GM12878 (cell line): ENCODE data around the gene FHL2. TPM values are rescaled to one million over a fixed set of nuclear protein-coding genes. Genes with fewer than 3 reads are reported as not detected.
A peak's percentile ranks its signal among the peaks of the same experiment; 100 is the strongest.

Source experiments
- CBX3 ChIP-seq: fragments of 200-600 bp; sonication (generic); IDR thresholded peaks from 2 replicates; pipeline ENCODE4 v1.6.1; 2016; ENCODE audit warnings: low read depth, borderline replicate concordance
- DPF2 ChIP-seq: fragments of 450-650 bp; IDR thresholded peaks from 2 replicates; pipeline ENCODE4 v1.6.1; 2017; ENCODE audit warnings: mild to moderate bottlenecking
- EP300 ChIP-seq, 2 experiments: fragments of 150-350 bp in 1 of 2; IDR thresholded peaks; 2 replicates each; pipeline ENCODE4 v1.6.1; 2011 to 2012; ENCODE audit warnings: low read depth in 2 of 2, low read length in 2 of 2, borderline replicate concordance in 1 of 2, improper control_type of control experiment in 1 of 2, inconsistent platforms in 1 of 2; ENCODE audit not compliant: control insufficient read depth in 1 of 2
- FOXK2 ChIP-seq: fragments of 450-650 bp; IDR thresholded peaks from 2 replicates; pipeline ENCODE4 v1.6.1; 2017; ENCODE audit warnings: mild to moderate bottlenecking, moderate library complexity
- HCFC1 ChIP-seq: fragments of 150-350 bp; IDR thresholded peaks from 2 replicates; pipeline ENCODE4 v1.6.1; 2014; ENCODE audit warnings: low read length
- NR2F1 ChIP-seq: fragments of 450-650 bp; conservative IDR thresholded peaks from 2 replicates; pipeline ENCODE4 v1.6.1; 2017; ENCODE audit warnings: mild to moderate bottlenecking
- RELA ChIP-seq: fragments of 450-650 bp; IDR thresholded peaks from 2 replicates; pipeline ENCODE4 v1.8.0; 2014; ENCODE audit warnings: borderline replicate concordance; ENCODE audit not compliant: partially characterized antibody
- SMAD5 ChIP-seq: IDR thresholded peaks from 2 replicates; pipeline ENCODE4 v1.6.1; 2016; ENCODE audit warnings: antibody characterized with exemption, low read depth
- STAT3 ChIP-seq: IDR thresholded peaks from 2 replicates; pipeline ENCODE4 v1.6.1; 2011; ENCODE audit warnings: low read depth, low read length, improper control_type of control experiment
- ZBED1 ChIP-seq: IDR thresholded peaks from 2 replicates; pipeline ENCODE4 v1.6.1; 2016; ENCODE audit warnings: borderline replicate concordance
- ZNF207 ChIP-seq: fragments of 450-650 bp; IDR thresholded peaks from 2 replicates; pipeline ENCODE4 v1.6.1; 2014; ENCODE audit warnings: antibody characterized with exemption, mild to moderate bottlenecking, borderline replicate concordance
- polyA plus RNA-seq, 11 experiments: library from polyadenylated mRNA; depleted of rRNA in 4 of 11; unstranded in 6 of 11; stranded (reverse) in 5 of 11; fragments of >200 nt; fragmentation: Nextera tagmentation in 4 of 11; fragmentation: Illumina TruSeq in 1 of 11; extraction: Ambion mirVana in 4 of 11; extraction: Trizol in 1 of 11; gene quantifications; 1 replicate in 1 of 11; 2 replicates in 10 of 11; pipeline versions ENCODE4 v1.2.1 to v1.2.3, GENCODE V29; 2011 to 2016; ENCODE audit warnings: inconsistent platforms in 2 of 11, missing spikeins in 2 of 11, low read depth in 1 of 11
- total RNA-seq, 4 experiments: library from RNA; depleted of rRNA in 3 of 4; stranded (reverse); fragments of >200 nt in 3 of 4; fragmentation: Illumina TruSeq in 1 of 4; extraction: Trizol in 1 of 4; gene quantifications; 2 replicates each; pipeline versions ENCODE4 v1.2.1 to v1.2.3, GENCODE V29; 2013 to 2021
- TF ChIP-seq, protein P1 (sequence below): fragments of 450-650 bp; formaldehyde crosslinking; IDR thresholded peaks from 2 replicates; pipeline ENCODE4 v1.4.0; 2020; ENCODE audit warnings: mild to moderate bottlenecking, moderate library complexity
- TF ChIP-seq, protein P2 (sequence below): fragments of 450-650 bp; IDR thresholded peaks from 2 replicates; pipeline ENCODE4 v1.6.1; 2017; ENCODE audit warnings: mild to moderate bottlenecking
- TF ChIP-seq, protein P3 (sequence below): fragments of 450-650 bp; IDR thresholded peaks from 2 replicates; pipeline ENCODE4 v1.6.1; 2018; ENCODE audit warnings: borderline replicate concordance, mild to moderate bottlenecking; ENCODE audit not compliant: partially characterized antibody
- TF ChIP-seq, protein P4 (sequence below): IDR thresholded peaks from 2 replicates; pipeline ENCODE4 v1.6.1; 2011; ENCODE audit warnings: low read depth, low read length, improper control_type of control experiment, borderline replicate concordance

FHL2 gene
- total and polyA plus RNA-seq, 10 of the 15 experiments (the other 5 are each of a cell fraction or from before 2014, with no cell fraction given) = 2.2 to 9.9 (median 4.5) TPM

DNA sequence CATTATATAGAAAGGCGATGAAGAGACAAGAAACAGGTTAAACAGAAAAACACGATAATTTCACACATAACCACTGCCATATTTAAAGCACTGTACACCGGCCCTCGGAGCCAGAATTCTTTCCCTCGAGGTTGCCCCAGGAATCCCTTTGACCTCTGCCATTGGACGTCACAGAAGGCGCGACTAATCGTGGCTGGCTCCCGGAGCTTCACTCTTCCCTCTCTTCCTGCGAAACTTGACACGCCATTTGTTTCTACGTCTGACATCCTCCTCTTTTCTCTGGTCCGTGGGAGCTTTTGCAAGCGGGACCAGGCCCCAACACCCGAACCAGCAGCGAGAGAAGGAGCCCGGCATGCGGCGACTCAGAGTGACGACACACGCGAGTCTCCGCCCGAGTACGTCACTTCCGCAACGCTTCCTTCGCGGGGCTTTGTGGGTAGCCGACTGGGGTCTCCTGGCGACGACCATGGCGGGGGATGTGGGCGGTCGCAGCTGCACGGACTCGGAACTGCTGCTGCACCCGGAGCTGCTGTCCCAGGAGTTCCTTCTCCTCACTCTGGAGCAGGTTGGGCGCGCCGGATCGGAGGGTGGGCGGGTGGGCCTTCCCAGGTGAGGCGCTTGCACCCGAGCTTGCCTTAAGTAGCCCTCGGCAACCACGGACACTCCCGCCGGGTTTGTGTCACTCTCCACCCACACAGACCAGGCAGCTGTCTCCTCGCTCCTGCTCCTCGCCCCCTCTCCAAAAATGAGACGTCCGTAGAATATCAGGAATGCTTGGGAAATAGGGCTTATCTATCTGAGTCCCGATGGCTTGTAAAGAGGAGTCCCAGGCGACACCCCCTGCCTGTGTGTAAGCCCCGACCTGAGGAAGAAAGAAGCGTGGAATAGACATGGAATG is 61.5 kb downstream of the FHL2 start, which contains the start of gene C2orf49 (continued):
- TF ChIP-seq ZBED1 = no peak
- TF ChIP-seq EP300 (IDR thresholded peaks at IDR 0.05; ENCODE audit: borderline replicate concordance in 1 of 2, control insufficient read depth in 1 of 2, low read depth in 2 of 2, low read length in 2 of 2) = no peak
- peak; percentile 61; the same call in 1 of the 2 replicates for TF ChIP-seq FOXK2
- peak; percentile 89 for TF ChIP-seq RELA
- TF ChIP-seq, protein P1, sequence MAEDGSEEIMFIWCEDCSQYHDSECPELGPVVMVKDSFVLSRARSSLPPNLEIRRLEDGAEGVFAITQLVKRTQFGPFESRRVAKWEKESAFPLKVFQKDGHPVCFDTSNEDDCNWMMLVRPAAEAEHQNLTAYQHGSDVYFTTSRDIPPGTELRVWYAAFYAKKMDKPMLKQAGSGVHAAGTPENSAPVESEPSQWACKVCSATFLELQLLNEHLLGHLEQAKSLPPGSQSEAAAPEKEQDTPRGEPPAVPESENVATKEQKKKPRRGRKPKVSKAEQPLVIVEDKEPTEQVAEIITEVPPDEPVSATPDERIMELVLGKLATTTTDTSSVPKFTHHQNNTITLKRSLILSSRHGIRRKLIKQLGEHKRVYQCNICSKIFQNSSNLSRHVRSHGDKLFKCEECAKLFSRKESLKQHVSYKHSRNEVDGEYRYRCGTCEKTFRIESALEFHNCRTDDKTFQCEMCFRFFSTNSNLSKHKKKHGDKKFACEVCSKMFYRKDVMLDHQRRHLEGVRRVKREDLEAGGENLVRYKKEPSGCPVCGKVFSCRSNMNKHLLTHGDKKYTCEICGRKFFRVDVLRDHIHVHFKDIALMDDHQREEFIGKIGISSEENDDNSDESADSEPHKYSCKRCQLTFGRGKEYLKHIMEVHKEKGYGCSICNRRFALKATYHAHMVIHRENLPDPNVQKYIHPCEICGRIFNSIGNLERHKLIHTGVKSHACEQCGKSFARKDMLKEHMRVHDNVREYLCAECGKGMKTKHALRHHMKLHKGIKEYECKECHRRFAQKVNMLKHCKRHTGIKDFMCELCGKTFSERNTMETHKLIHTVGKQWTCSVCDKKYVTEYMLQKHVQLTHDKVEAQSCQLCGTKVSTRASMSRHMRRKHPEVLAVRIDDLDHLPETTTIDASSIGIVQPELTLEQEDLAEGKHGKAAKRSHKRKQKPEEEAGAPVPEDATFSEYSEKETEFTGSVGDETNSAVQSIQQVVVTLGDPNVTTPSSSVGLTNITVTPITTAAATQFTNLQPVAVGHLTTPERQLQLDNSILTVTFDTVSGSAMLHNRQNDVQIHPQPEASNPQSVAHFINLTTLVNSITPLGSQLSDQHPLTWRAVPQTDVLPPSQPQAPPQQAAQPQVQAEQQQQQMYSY = no peak
- TF ChIP-seq CBX3 = no peak
- TF ChIP-seq, protein P2, sequence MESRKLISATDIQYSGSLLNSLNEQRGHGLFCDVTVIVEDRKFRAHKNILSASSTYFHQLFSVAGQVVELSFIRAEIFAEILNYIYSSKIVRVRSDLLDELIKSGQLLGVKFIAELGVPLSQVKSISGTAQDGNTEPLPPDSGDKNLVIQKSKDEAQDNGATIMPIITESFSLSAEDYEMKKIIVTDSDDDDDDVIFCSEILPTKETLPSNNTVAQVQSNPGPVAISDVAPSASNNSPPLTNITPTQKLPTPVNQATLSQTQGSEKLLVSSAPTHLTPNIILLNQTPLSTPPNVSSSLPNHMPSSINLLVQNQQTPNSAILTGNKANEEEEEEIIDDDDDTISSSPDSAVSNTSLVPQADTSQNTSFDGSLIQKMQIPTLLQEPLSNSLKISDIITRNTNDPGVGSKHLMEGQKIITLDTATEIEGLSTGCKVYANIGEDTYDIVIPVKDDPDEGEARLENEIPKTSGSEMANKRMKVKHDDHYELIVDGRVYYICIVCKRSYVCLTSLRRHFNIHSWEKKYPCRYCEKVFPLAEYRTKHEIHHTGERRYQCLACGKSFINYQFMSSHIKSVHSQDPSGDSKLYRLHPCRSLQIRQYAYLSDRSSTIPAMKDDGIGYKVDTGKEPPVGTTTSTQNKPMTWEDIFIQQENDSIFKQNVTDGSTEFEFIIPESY = no peak
- TF ChIP-seq ZNF207 = peak; percentile 92; the same call in 1 of the 2 replicates
- no peak for TF ChIP-seq DPF2
- no peak; the same call in 1 of the 2 replicates for TF ChIP-seq SMAD5
- no peak for TF ChIP-seq STAT3
- TF ChIP-seq, protein P3, sequence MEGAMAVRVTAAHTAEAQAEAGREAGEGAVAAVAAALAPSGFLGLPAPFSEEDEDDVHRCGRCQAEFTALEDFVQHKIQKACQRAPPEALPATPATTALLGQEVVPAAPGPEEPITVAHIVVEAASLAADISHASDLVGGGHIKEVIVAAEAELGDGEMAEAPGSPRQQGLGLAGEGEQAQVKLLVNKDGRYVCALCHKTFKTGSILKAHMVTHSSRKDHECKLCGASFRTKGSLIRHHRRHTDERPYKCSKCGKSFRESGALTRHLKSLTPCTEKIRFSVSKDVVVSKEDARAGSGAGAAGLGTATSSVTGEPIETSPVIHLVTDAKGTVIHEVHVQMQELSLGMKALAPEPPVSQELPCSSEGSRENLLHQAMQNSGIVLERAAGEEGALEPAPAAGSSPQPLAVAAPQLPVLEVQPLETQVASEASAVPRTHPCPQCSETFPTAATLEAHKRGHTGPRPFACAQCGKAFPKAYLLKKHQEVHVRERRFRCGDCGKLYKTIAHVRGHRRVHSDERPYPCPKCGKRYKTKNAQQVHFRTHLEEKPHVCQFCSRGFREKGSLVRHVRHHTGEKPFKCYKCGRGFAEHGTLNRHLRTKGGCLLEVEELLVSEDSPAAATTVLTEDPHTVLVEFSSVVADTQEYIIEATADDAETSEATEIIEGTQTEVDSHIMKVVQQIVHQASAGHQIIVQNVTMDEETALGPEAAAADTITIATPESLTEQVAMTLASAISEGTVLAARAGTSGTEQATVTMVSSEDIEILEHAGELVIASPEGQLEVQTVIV = peak; percentile 67
- TF ChIP-seq, protein P4, sequence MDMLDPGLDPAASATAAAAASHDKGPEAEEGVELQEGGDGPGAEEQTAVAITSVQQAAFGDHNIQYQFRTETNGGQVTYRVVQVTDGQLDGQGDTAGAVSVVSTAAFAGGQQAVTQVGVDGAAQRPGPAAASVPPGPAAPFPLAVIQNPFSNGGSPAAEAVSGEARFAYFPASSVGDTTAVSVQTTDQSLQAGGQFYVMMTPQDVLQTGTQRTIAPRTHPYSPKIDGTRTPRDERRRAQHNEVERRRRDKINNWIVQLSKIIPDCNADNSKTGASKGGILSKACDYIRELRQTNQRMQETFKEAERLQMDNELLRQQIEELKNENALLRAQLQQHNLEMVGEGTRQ = no peak
- TF ChIP-seq HCFC1 = peak; percentile 77
- TF ChIP-seq NR2F1 = peak; percentile 98
